ENCODE data around the gene GAL3ST3. TPM values are rescaled to one million over a fixed set of nuclear protein-coding genes. Genes with fewer than 3 reads are reported as not detected.

GAL3ST3 gene
- total RNA-seq, 1 donor from 2014 or later: 0.34 TPM

- H3K4me1 Mint-ChIP-seq (ENCODE audit: low read depth): peaks cover 26% of the 10 kb centered on the region
- H3K27ac Mint-ChIP-seq: peak overlapping the region; percentile 99
- no peaks in the 10 kb centered on the region for H3K9me3 Mint-ChIP-seq
- no peak for DNase-seq (ENCODE audit: low spot score)
- H3K36me3 Mint-ChIP-seq (ENCODE audit: low read depth): peaks cover 42% of the 10 kb centered on the region
- H3K27me3 Mint-ChIP-seq (ENCODE audit: insufficient read depth): no peaks in the 10 kb centered on the region
- intact Hi-C loops (cut with micrococcal nuclease): loop anchor here (1.0 to 5.0 kb wide), 19 partner anchors 13 to 670 kb away; partner anchors contain the start of genes AP5B1, C11orf68, DPF2 and DRAP1
- H3K4me3 Mint-ChIP-seq: peak overlapping the region; percentile 99
Measured at GRCh38 chr11:66002648-66003225, 46.2 kb downstream of the GAL3ST3 start.

GRCh38 chr11:66001942-66002647 lies 46.9 kb downstream of the GAL3ST3 start, which contains the start of the genes BANF1 and EIF1AD:
Gene BANF1, plus strand, starts transcription at chr11:66002503. Its CDS starts 748 bp downstream, at chr11:66003251.
Gene EIF1AD, minus strand, starts transcription at chr11:66002157. Its CDS starts 1,768 bp downstream, at chr11:66000389.
- peaks cover 49% of the 10 kb centered on the region for H3K36me3 Mint-ChIP-seq (ENCODE audit: low read depth)
- H3K4me1 Mint-ChIP-seq (ENCODE audit: low read depth): peaks cover 26% of the 10 kb centered on the region
- H3K4me3 Mint-ChIP-seq: peak within 1 kb of the TSS; percentile 99
- no peaks in the 10 kb centered on the region for H3K9me3 Mint-ChIP-seq
- DNase-seq (ENCODE audit: low spot score): peak; percentile 93
- H3K27me3 Mint-ChIP-seq (ENCODE audit: insufficient read depth): no peaks in the 10 kb centered on the region
- H3K27ac Mint-ChIP-seq: peak within 1 kb of the TSS; percentile 99
- intact Hi-C loops (cut with micrococcal nuclease): loop anchor here (1.0 to 5.0 kb wide), 19 partner anchors 13 to 670 kb away; partner anchors contain the start of genes AP5B1, C11orf68, DPF2 and DRAP1

- H3K36me3 Mint-ChIP-seq (ENCODE audit: low read depth): peaks cover 41% of the 10 kb centered on the region
- peak overlapping the region; percentile 5 for H3K4me3 Mint-ChIP-seq
- H3K4me1 Mint-ChIP-seq (ENCODE audit: low read depth): peaks cover 19% of the 10 kb centered on the region
- no peak for DNase-seq (ENCODE audit: low spot score)
- intact Hi-C loops (cut with micrococcal nuclease): no loop called here
- no peaks in the 10 kb centered on the region for H3K27me3 Mint-ChIP-seq (ENCODE audit: insufficient read depth)
- peak overlapping the region; percentile 49 for H3K27ac Mint-ChIP-seq
- H3K9me3 Mint-ChIP-seq: no peaks in the 10 kb centered on the region
Measured at GRCh38 chr11:65997286-65997685, 51.7 kb downstream of the GAL3ST3 start.

GRCh38 chr11:65992056-65992455 lies 56.9 kb downstream of the GAL3ST3 start:
- intact Hi-C loops (cut with micrococcal nuclease): no loop called here
- H3K36me3 Mint-ChIP-seq (ENCODE audit: low read depth): peaks cover 11% of the 10 kb centered on the region
- DNase-seq (ENCODE audit: low spot score): no peak
- H3K27me3 Mint-ChIP-seq (ENCODE audit: insufficient read depth): no peaks in the 10 kb centered on the region
- peaks cover 8% of the 10 kb centered on the region for H3K4me1 Mint-ChIP-seq (ENCODE audit: low read depth)
- no peak overlapping the region for H3K27ac Mint-ChIP-seq
- H3K9me3 Mint-ChIP-seq: no peaks in the 10 kb centered on the region
- H3K4me3 Mint-ChIP-seq: no peak overlapping the region

Other genes starting within 250 kb of the GAL3ST3 start
- gene SNX32, start 215.2 kb downstream of the GAL3ST3 start, total RNA-seq: 1.6 and 1.9 TPM in 2 replicates
- 1,020 and 1,061 TPM in 2 replicates for gene CFL1, start 191.0 kb downstream of the GAL3ST3 start, total RNA-seq
- gene MUS81, start 188.7 kb downstream of the GAL3ST3 start, total RNA-seq: 77.7 and 79.6 TPM in 2 replicates
- gene EFEMP2, start 176.4 kb downstream of the GAL3ST3 start, total RNA-seq: 6.5 and 7.9 TPM in 2 replicates
- 5.7 and 7.4 TPM in 2 replicates for gene CTSW, start 169.3 kb downstream of the GAL3ST3 start, total RNA-seq
- 86.8 and 93.2 TPM in 2 replicates for gene FIBP, start 160.7 kb downstream of the GAL3ST3 start, total RNA-seq
- gene CCDC85B, start 158.5 kb downstream of the GAL3ST3 start, total RNA-seq: 66.7 and 70.8 TPM in 2 replicates
- gene FOSL1, start 148.8 kb downstream of the GAL3ST3 start, total RNA-seq: 31.7 and 33.5 TPM in 2 replicates
- gene C11orf68, start 130.1 kb downstream of the GAL3ST3 start, total RNA-seq: 18.5 and 21.4 TPM in 2 replicates
- gene DRAP1, start 129.7 kb downstream of the GAL3ST3 start, total RNA-seq: 119 and 129 TPM in 2 replicates
- not detected in 2 replicates for gene TSGA10IP, start 103.7 kb downstream of the GAL3ST3 start, total RNA-seq
- gene SART1, start 87.4 kb downstream of the GAL3ST3 start, total RNA-seq: 110 TPM in 2 replicates
- 69.0 and 70.7 TPM in 2 replicates for gene EIF1AD, start 47.0 kb downstream of the GAL3ST3 start, total RNA-seq
- gene BANF1, start 46.7 kb downstream of the GAL3ST3 start, total RNA-seq: 282 and 284 TPM in 2 replicates
- gene CST6, start 37.2 kb downstream of the GAL3ST3 start, total RNA-seq: 1.7 and 2.0 TPM in 2 replicates
- 0.18 and 0.76 TPM in 2 replicates for gene CATSPER1, start 22.7 kb downstream of the GAL3ST3 start, total RNA-seq
- 267 TPM in 2 replicates for gene SF3B2, start 3.2 kb upstream of the GAL3ST3 start, total RNA-seq
- 80.4 and 89.5 TPM in 2 replicates for gene PACS1, start 21.1 kb upstream of the GAL3ST3 start, total RNA-seq
- 56.3 and 62.1 TPM in 2 replicates for gene KLC2, start 208.5 kb upstream of the GAL3ST3 start, total RNA-seq
- 123 and 124 TPM in 2 replicates for gene RAB1B, start 219.5 kb upstream of the GAL3ST3 start, total RNA-seq
- 1.7 and 1.8 TPM in 2 replicates for gene CNIH2, start 229.0 kb upstream of the GAL3ST3 start, total RNA-seq
- gene YIF1A, start 240.0 kb upstream of the GAL3ST3 start, total RNA-seq: 125 and 127 TPM in 2 replicates
- gene TMEM151A, start 242.7 kb upstream of the GAL3ST3 start, total RNA-seq: not detected in 2 replicates

All from activated T-helper 1 cell treated with anti-CD3 and anti-CD28 coated beads, Interleukin-12 subunit alpha, Interleukin-12 subunit beta, Interleukin-2, Interleukin-4 antibody, amounts not matched to agents 30 ng/mL and 10 ng/mL and 1 ng/mL, durations not matched to agents 14 hours and 24 hours and 36 hours (primary cell).